Panc1 (cell line): ENCODE results near the gene LRMDA. TPM values are rescaled to one million over a fixed set of nuclear protein-coding genes. Genes with fewer than 3 reads are reported as not detected.

Experiments
- ATAC-seq: fragments of 200-7000 bp; cut with Tn5 transposase; 2 replicates; pipeline ENCODE4 v1.9.1; 2020; ENCODE audit warnings: mild to moderate bottlenecking, moderate library complexity
- BruUV-seq: library from RNA; stranded (reverse); fragments of 400-500 nt; replicated peaks from 2 replicates; lab custom pipeline; 2021; lab: Mats Ljungman, UMichigan
- CTCF ChIA-PET: fragments of 300-600 bp; sonication (Branson Sonifier 250); formaldehyde crosslinking; loops from one replicate; lab custom pipeline; 2022; ENCODE audit warnings: antibody characterized with exemption; lab: Charles Lee
- POLR2A ChIA-PET: fragments of 300-600 bp; sonication (Branson Sonifier 250); formaldehyde crosslinking; loops from one replicate; lab custom pipeline; 2022; ENCODE audit warnings: antibody characterized with exemption; lab: Charles Lee
- DNase-seq: peaks from one replicate; pipeline ENCODE4 v3.0.0-alpha.2; 2010; ENCODE audit warnings: low read depth, low spot score
- H3K27ac ChIP-seq: 2 replicates; pipeline ENCODE4 v1.5.1; 2011; ENCODE audit warnings: mild to moderate bottlenecking, low read length, inconsistent platforms
- H3K27me3 ChIP-seq: fragments of 200-500 bp; sonication (Bioruptor generic); 2 replicates; pipeline ENCODE4 v1.6.0; 2014; ENCODE audit warnings: low read length, inconsistent platforms; ENCODE audit not compliant: control insufficient read depth, insufficient read depth
- H3K36me3 ChIP-seq: fragments of 200-500 bp; sonication (Bioruptor generic); 2 replicates; pipeline ENCODE4 v1.5.1; 2014; ENCODE audit warnings: inconsistent platforms, mild to moderate bottlenecking, low read length, moderate library complexity; ENCODE audit not compliant: control insufficient read depth, insufficient read depth
- H3K4me1 ChIP-seq: 2 replicates; pipeline ENCODE4 v1.5.1; 2011; ENCODE audit warnings: inconsistent platforms, mild to moderate bottlenecking, low read length, moderate library complexity; ENCODE audit not compliant: control insufficient read depth, insufficient read depth
- H3K4me3 ChIP-seq, 2 experiments: 2 replicates each; pipeline ENCODE4 v1.5.1; 2011 to 2012; ENCODE audit warnings: low read depth in 2 of 2, low read length in 2 of 2, mild to moderate bottlenecking in 2 of 2, inconsistent platforms in 1 of 2, moderate library complexity in 1 of 2
- H3K9me3 ChIP-seq: fragments of 200-500 bp; sonication (Bioruptor generic); 2 replicates; pipeline ENCODE4 v1.5.1; 2014; ENCODE audit warnings: low read depth, mild to moderate bottlenecking, inconsistent platforms, low read length, moderate library complexity; ENCODE audit not compliant: control insufficient read depth, insufficient read depth
- CTCF ChIP-seq: fragments of 450-650 bp; IDR thresholded peaks from 2 replicates; pipeline ENCODE4 v1.5.1; 2017; ENCODE audit warnings: mild to moderate bottlenecking
- POLR2AphosphoS5 ChIP-seq: IDR thresholded peaks from 2 replicates; pipeline ENCODE4 v1.6.1; 2012; ENCODE audit warnings: mild to moderate bottlenecking, low read depth, low read length, moderate library complexity
- REST ChIP-seq, 2 experiments: IDR thresholded peaks; 2 replicates each; pipeline ENCODE4 v1.6.1; 2011 to 2012; ENCODE audit warnings: low read depth in 2 of 2, control low read depth in 1 of 2, low read length in 1 of 2, mild to moderate bottlenecking in 1 of 2, moderate library complexity in 1 of 2; ENCODE audit not compliant: insufficient read depth in 1 of 2
- SIN3A ChIP-seq: IDR thresholded peaks from 2 replicates; pipeline ENCODE4 v1.6.1; 2012; ENCODE audit warnings: low read depth, mild to moderate bottlenecking, low read length, moderate library complexity, borderline replicate concordance; ENCODE audit not compliant: insufficient read depth
- TCF7L2 ChIP-seq: IDR thresholded peaks from 2 replicates; pipeline ENCODE4 v1.6.1; 2011; ENCODE audit warnings: mild to moderate bottlenecking, low read depth, low read length, inconsistent platforms
- in situ Hi-C: cut with HindIII; loops from 2 replicates; pipeline ENCODE4 v1.10.0; 2016; ENCODE audit warnings: low sequenced_read_pairs, low pct_unique_long_range_greater_than_20kb
- intact Hi-C: fragments of 100-400 bp; cut with micrococcal nuclease; formaldehyde crosslinking; loops from one replicate; pipeline ENCODE4 v1.10.0; 2022; ENCODE audit not compliant: unreplicated experiment
- total RNA-seq: library from RNA; stranded (reverse); gene quantifications from one replicate; pipeline ENCODE4 v1.2.1, GENCODE V29; 2021; ENCODE audit not compliant: unreplicated experiment

Gene LRMDA
- total RNA-seq, 1 experiment from 2014 or later: 1.2 TPM

- peaks cover 4% of the 10 kb centered on the region; the same call in 1 of the 2 replicates for H3K27me3 ChIP-seq
- TF ChIP-seq REST (IDR thresholded peaks at IDR 0.05; ENCODE audit: insufficient read depth in 1 of 2, low read depth in 2 of 2, low read length in 1 of 2) (no peak), CTCF (no peak), TCF7L2 (no peak), POLR2AphosphoS5 (no peak), SIN3A (no peak)
- H3K4me1 ChIP-seq: no peaks in the 10 kb centered on the region
- H3K36me3 ChIP-seq: no peaks in the 10 kb centered on the region
- intact Hi-C loops (no loop called here), in situ Hi-C loops (no loop called here)
- H3K27ac ChIP-seq: no peak overlapping the region
- ChIA-PET CTCF (no interaction called here), POLR2A (no interaction called here)
- BruUV-seq: no TSS peak
- no peak for DNase-seq
- H3K9me3 ChIP-seq: no peaks in the 10 kb centered on the region
- no peak overlapping the region for H3K4me3 ChIP-seq
- ATAC-seq: no peak
Observed at GRCh38 chr10:75507469-75507868, 76.0 kb downstream of the LRMDA start.

GRCh38 chr10:75508239-75508813 lies 76.9 kb downstream of the LRMDA start:
- intact Hi-C loops (no loop called here), in situ Hi-C loops (no loop called here)
- CTCF ChIA-PET: no interaction called here
- BruUV-seq: no TSS peak
- no peaks in the 10 kb centered on the region for H3K36me3 ChIP-seq
- H3K4me1 ChIP-seq: no peaks in the 10 kb centered on the region
- no peak overlapping the region for H3K27ac ChIP-seq
- DNase-seq: no peak
- TF ChIP-seq CTCF: no peak
- no peak for TF ChIP-seq POLR2AphosphoS5
- no peak for TF ChIP-seq SIN3A
- TF ChIP-seq REST (IDR thresholded peaks at IDR 0.05; ENCODE audit: insufficient read depth in 1 of 2, low read depth in 2 of 2, low read length in 1 of 2): no peak
- TF ChIP-seq TCF7L2: no peak
- H3K9me3 ChIP-seq: no peaks in the 10 kb centered on the region
- POLR2A ChIA-PET: no interaction called here
- H3K27me3 ChIP-seq: peaks cover 4% of the 10 kb centered on the region; the same call in 1 of the 2 replicates
- H3K4me3 ChIP-seq: no peak overlapping the region
- ATAC-seq: no peak
